Breast epithelium (tissue), 4 donors: ENCODE data around the gene RAB6C. TPM values are rescaled to one million over a fixed set of nuclear protein-coding genes. Genes with fewer than 3 reads are reported as not detected.
"Not testable (repeated sequence)": the region's sequence is repeated elsewhere in the genome, so short reads cannot be mapped to it uniquely, and the experiment has no call there.

Experiments used
- DNase-seq, 2 donors: peaks; one replicate each; pipeline ENCODE4 v3.0.0-alpha.2; 2019; ENCODE audit warnings: low spot score in 2 of 2
- H3K27ac ChIP-seq, 2 donors: fragments of 200-600 bp; sonication (generic) in 1 of 2; one replicate each; pipeline ENCODE4 v1.5.1; 2016 to 2019; ENCODE audit warnings: mild to moderate bottlenecking in 1 of 2
- H3K27me3 ChIP-seq, 2 donors: fragments of 200-600 bp; sonication (generic) in 1 of 2; one replicate each; pipeline versions ENCODE4 v1.5.1 to v1.6.0; 2017 to 2019; ENCODE audit warnings: control low read depth in 1 of 2, mild to moderate bottlenecking in 1 of 2
- H3K36me3 ChIP-seq: fragments of 200-600 bp; one replicate; pipeline ENCODE4 v1.5.1; 2019
- H3K4me1 ChIP-seq, 2 donors: fragments of 200-600 bp; sonication (generic); one replicate each; pipeline ENCODE4 v1.5.1; 2016 to 2019; ENCODE audit warnings: control low read depth in 1 of 2
- H3K4me3 ChIP-seq, 3 donors: fragments of 200-600 bp; sonication (generic); 1 replicate in 2 of 3; 2 replicates in 1 of 3; pipeline ENCODE4 v1.5.1; 2016 to 2019; ENCODE audit warnings: mild to moderate bottlenecking in 3 of 3, moderate library complexity in 2 of 3
- H3K9me3 ChIP-seq, 2 donors: fragments of 200-600 bp; sonication (generic) in 1 of 2; one replicate each; pipeline ENCODE4 v1.5.1; 2016 to 2019; ENCODE audit warnings: control low read depth in 1 of 2
- CTCF ChIP-seq, 3 donors: fragments of 450-650 bp; IDR thresholded peaks; one replicate each; pipeline ENCODE4 v1.5.1; 2016 to 2017; ENCODE audit warnings: antibody characterized with exemption in 3 of 3, mild to moderate bottlenecking in 3 of 3, moderate library complexity in 3 of 3
- POLR2A ChIP-seq: fragments of 450-650 bp; IDR thresholded peaks from one replicate; pipeline ENCODE4 v1.6.1; 2016; ENCODE audit warnings: antibody characterized with exemption, mild to moderate bottlenecking, moderate library complexity
- POLR2AphosphoS5 ChIP-seq, 3 donors: sonication (generic); formaldehyde crosslinking; IDR thresholded peaks; one replicate each; pipeline ENCODE4 v1.6.1; 2017; ENCODE audit warnings: antibody characterized with exemption in 3 of 3
- intact Hi-C: fragments of 100-400 bp; cut with DNase I; formaldehyde crosslinking; loops from one replicate; pipeline ENCODE4 v1.15.1; 2023; ENCODE audit warnings: low total_unique reads
- total RNA-seq, 3 donors: library from RNA; depleted of rRNA; stranded (reverse); fragments of >200 nt; gene quantifications; one replicate each; pipeline ENCODE4 v1.1.0, GENCODE V29; 2016

RAB6C gene
- total RNA-seq, 3 donors from 2014 or later = 0.16 to 3.2 (median 1.6) TPM

- TF ChIP-seq POLR2A = no peak
- TF ChIP-seq POLR2AphosphoS5 (IDR thresholded peaks at IDR 0.05) = no peak
- no peak for TF ChIP-seq CTCF (IDR thresholded peaks at IDR 0.05)
- no peak overlapping the region for H3K27ac ChIP-seq
- intact Hi-C loops = no loop called here
- no peaks in the 10 kb centered on the region for H3K4me1 ChIP-seq
- no peaks in the 10 kb centered on the region for H3K36me3 ChIP-seq
- H3K9me3 ChIP-seq = peaks cover 0 to 10% of the 10 kb centered on the region in 2 donors
- H3K4me3 ChIP-seq = no peak overlapping the region
- DNase-seq = no peak
- H3K27me3 ChIP-seq = no peaks in the 10 kb centered on the region
These were observed 39.9 kb downstream of the RAB6C start for GRCh38 chr2:130019402-130019801.

GRCh38 chr2:130020069-130020468 is 40.6 kb downstream of the RAB6C start:
- H3K4me1 ChIP-seq, DNase-seq, intact Hi-C loops, H3K9me3 ChIP-seq, H3K4me3 ChIP-seq, H3K36me3 ChIP-seq, H3K27me3 ChIP-seq, H3K27ac ChIP-seq: not testable (repeated sequence)

GRCh38 chr2:130025931-130026330 is 46.5 kb downstream of the RAB6C start:
- H3K9me3 ChIP-seq, H3K36me3 ChIP-seq, H3K4me3 ChIP-seq, H3K27me3 ChIP-seq, H3K27ac ChIP-seq, intact Hi-C loops, DNase-seq, H3K4me1 ChIP-seq: not testable (repeated sequence)

Other genes starting within 250 kb of the RAB6C start
- gene POTEF, start 149.6 kb downstream of the RAB6C start, total RNA-seq = 1 to 10 TPM in 2 of 3 donors, not detected in 1; 3.3 to 4.2 TPM
- gene CCDC74B, start 165.4 kb downstream of the RAB6C start, total RNA-seq = 10 to 100 TPM in 1 of 3 donors, 1 to 10 TPM in 2; 2.7 to 16.1 (median 9.5) TPM
- gene SMPD4, start 201.9 kb downstream of the RAB6C start, total RNA-seq = 10 to 100 TPM; 28.0 to 50.1 (median 41.3) TPM
- gene MZT2B, start 202.6 kb downstream of the RAB6C start, total RNA-seq = 10 to 100 TPM; 91.0 to 99.9 (median 97.3) TPM
- gene TUBA3E, start 218.8 kb downstream of the RAB6C start, total RNA-seq = not detected